OCI-LY3 (cell line): ENCODE measurements around the gene TMEM39A.

ENCODE experiments used
- H2AFZ ChIP-seq: fragments of 200-600, 300-600 bp; shearing (Covaris generic); 2 replicates; pipeline ENCODE4 v1.6.0; 2014; ENCODE audit warnings: antibody characterized with exemption, low read depth, low read length
- H3K27ac ChIP-seq: fragments of 200-600, 300-600 bp; sonication (generic); 2 replicates; pipeline ENCODE4 v1.5.1; 2014; ENCODE audit warnings: mild to moderate bottlenecking, low read length, moderate library complexity, mixed read lengths
- H3K27me3 ChIP-seq: fragments of 200-600, 300-600 bp; sonication (generic); 2 replicates; pipeline ENCODE4 v1.6.1; 2014; ENCODE audit warnings: low read depth, low read length, mixed read lengths
- H3K36me3 ChIP-seq: fragments of 200-600, 300-600 bp; sonication (generic); replicated peaks from 2 replicates; pipeline ENCODE3; 2014; ENCODE audit warnings: low read depth, low read length, mixed read lengths
- H3K4me1 ChIP-seq: fragments of 300-600, 200-600 bp; sonication (generic); 2 replicates; pipeline ENCODE4 v1.6.1; 2014; ENCODE audit warnings: low read length, mixed read lengths
- H3K4me2 ChIP-seq: fragments of 200-600, 300-600 bp; sonication (generic); 2 replicates; pipeline ENCODE4 v1.6.1; 2014; ENCODE audit warnings: low read length, mixed read lengths
- H3K4me3 ChIP-seq: fragments of 300-600, 200-600 bp; sonication (generic); 2 replicates; pipeline ENCODE4 v1.5.1; 2014; ENCODE audit warnings: antibody characterized with exemption, mild to moderate bottlenecking, low read length, moderate library complexity
- H3K79me2 ChIP-seq: fragments of 300-600, 200-600 bp; shearing (Covaris generic); 2 replicates; pipeline ENCODE4 v1.6.1; 2014; ENCODE audit warnings: mild to moderate bottlenecking, low read length, mixed read lengths
- H3K9ac ChIP-seq: fragments of 300-600, 200-600 bp; shearing (Covaris generic); 2 replicates; pipeline ENCODE4 v1.6.0; 2014; ENCODE audit warnings: mild to moderate bottlenecking, low read length, moderate library complexity
- H3K9me3 ChIP-seq: fragments of 200-600, 300-600 bp; shearing (Covaris generic); 2 replicates; pipeline ENCODE4 v1.6.1; 2014; ENCODE audit warnings: low read length, mixed read lengths; ENCODE audit not compliant: insufficient read depth
- H4K20me1 ChIP-seq: fragments of 200-600, 300-600 bp; sonication (generic); 2 replicates; pipeline ENCODE4 v1.6.1; 2016; ENCODE audit warnings: low read length, mixed read lengths; ENCODE audit not compliant: insufficient read depth
- EZH2phosphoT487 ChIP-seq: fragments of 200-600 bp; shearing (Covaris generic); IDR thresholded peaks from 2 replicates; pipeline ENCODE4 v1.6.1; 2018; ENCODE audit warnings: antibody characterized with exemption, mixed run types, low read depth
- TF ChIP-seq, protein P1 (sequence below): fragments of 200-600, 300-600 bp; sonication (generic); IDR thresholded peaks from 2 replicates; pipeline ENCODE4 v1.5.1; 2014; ENCODE audit warnings: antibody characterized with exemption, low read length, low read depth

Gene TMEM39A

GRCh38 chr3:119497820-119498185, 34.4 kb upstream of the TMEM39A start:
- H3K27ac ChIP-seq = peak overlapping the region; percentile 44
- H3K4me1 ChIP-seq = peaks cover 26% of the 10 kb centered on the region
- H3K9ac ChIP-seq = peak overlapping the region; percentile 70
- no peaks in the 10 kb centered on the region for H3K36me3 ChIP-seq
- peak overlapping the region; percentile 100 for H3K4me3 ChIP-seq
- TF ChIP-seq EZH2phosphoT487 = no peak
- TF ChIP-seq, protein P1, sequence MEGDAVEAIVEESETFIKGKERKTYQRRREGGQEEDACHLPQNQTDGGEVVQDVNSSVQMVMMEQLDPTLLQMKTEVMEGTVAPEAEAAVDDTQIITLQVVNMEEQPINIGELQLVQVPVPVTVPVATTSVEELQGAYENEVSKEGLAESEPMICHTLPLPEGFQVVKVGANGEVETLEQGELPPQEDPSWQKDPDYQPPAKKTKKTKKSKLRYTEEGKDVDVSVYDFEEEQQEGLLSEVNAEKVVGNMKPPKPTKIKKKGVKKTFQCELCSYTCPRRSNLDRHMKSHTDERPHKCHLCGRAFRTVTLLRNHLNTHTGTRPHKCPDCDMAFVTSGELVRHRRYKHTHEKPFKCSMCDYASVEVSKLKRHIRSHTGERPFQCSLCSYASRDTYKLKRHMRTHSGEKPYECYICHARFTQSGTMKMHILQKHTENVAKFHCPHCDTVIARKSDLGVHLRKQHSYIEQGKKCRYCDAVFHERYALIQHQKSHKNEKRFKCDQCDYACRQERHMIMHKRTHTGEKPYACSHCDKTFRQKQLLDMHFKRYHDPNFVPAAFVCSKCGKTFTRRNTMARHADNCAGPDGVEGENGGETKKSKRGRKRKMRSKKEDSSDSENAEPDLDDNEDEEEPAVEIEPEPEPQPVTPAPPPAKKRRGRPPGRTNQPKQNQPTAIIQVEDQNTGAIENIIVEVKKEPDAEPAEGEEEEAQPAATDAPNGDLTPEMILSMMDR = no peak
- no peaks in the 10 kb centered on the region for H4K20me1 ChIP-seq
- H3K4me2 ChIP-seq = peak overlapping the region; percentile 84
- H3K9me3 ChIP-seq = no peaks in the 10 kb centered on the region
- peaks cover 48% of the 10 kb centered on the region for H3K79me2 ChIP-seq
- H2AFZ ChIP-seq = peak overlapping the region; percentile 63
- H3K27me3 ChIP-seq = no peaks in the 10 kb centered on the region

DNA sequence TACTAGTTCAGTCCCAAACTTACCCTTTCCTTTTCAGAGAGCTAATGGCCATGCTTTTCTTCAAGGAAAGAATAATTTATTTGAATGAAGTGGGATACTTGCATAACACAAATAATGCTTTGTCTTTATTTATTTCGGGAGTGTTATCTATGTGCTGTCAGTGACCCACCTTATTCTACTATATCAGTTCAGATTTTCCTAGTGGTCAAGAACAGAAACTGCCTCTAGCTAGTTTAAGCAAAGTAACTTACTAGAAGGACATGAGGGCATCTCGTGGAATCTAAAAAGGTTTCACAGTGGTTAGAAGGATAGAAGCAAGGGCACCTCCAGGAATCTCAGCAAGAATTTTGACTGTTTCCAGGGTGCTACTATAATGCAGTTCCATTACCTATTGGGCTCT, 31.2 kb upstream of the TMEM39A start:
- Histone ChIP-seq H4K20me1 (no peaks in the 10 kb centered on the region), H3K36me3 (peaks cover 11% of the 10 kb centered on the region), H3K4me2 (no peak overlapping the region), H3K4me3 (no peak overlapping the region), H3K9ac (no peak overlapping the region), H3K27me3 (no peaks in the 10 kb centered on the region), H3K4me1 (peaks cover 11% of the 10 kb centered on the region), H3K79me2 (peaks cover 23% of the 10 kb centered on the region), H3K27ac (no peak overlapping the region), H2AFZ (no peak overlapping the region), H3K9me3 (no peaks in the 10 kb centered on the region)
- no peak for TF ChIP-seq EZH2phosphoT487
- TF ChIP-seq, protein P1 = no peak

- H3K79me2 ChIP-seq = peaks cover 8% of the 10 kb centered on the region
- H2AFZ ChIP-seq = no peak overlapping the region
- H4K20me1 ChIP-seq = no peaks in the 10 kb centered on the region
- no peak overlapping the region for H3K4me2 ChIP-seq
- no peak overlapping the region for H3K4me3 ChIP-seq
- peaks cover 13% of the 10 kb centered on the region for H3K36me3 ChIP-seq
- no peak overlapping the region for H3K27ac ChIP-seq
- H3K4me1 ChIP-seq = peaks cover 6% of the 10 kb centered on the region
- no peak for TF ChIP-seq EZH2phosphoT487
- TF ChIP-seq, protein P1 = no peak
- H3K9me3 ChIP-seq = no peaks in the 10 kb centered on the region
- H3K9ac ChIP-seq = no peak overlapping the region
- no peaks in the 10 kb centered on the region for H3K27me3 ChIP-seq
Measured at GRCh38 chr3:119492810-119493209, 29.4 kb upstream of the TMEM39A start.

- Histone ChIP-seq H3K79me2 (peaks cover 2% of the 10 kb centered on the region; the same call in 1 of the 2 replicates), H3K9me3 (no peaks in the 10 kb centered on the region), H3K27me3 (no peaks in the 10 kb centered on the region), H3K4me3 (no peak overlapping the region), H3K27ac (no peak overlapping the region), H3K4me2 (no peak overlapping the region), H2AFZ (no peak overlapping the region), H3K9ac (no peak overlapping the region), H3K36me3 (peaks cover 16% of the 10 kb centered on the region), H4K20me1 (no peaks in the 10 kb centered on the region), H3K4me1 (peaks cover under 1% of the 10 kb centered on the region)
- TF ChIP-seq EZH2phosphoT487 = no peak
- TF ChIP-seq, protein P1 = no peak
Measured at GRCh38 chr3:119492128-119492527, 28.7 kb upstream of the TMEM39A start.
